HG02610 (cell line): ENCODE results near the gene RNF123.
"Not testable (repeated sequence)": the region's sequence is repeated elsewhere in the genome, so short reads cannot be mapped to it uniquely, and the experiment has no call there.

Source experiments
- ATAC-seq: cut with Tn5 transposase; IDR thresholded peaks from one replicate; pipeline ENCODE4 v1.9.1; 2021; ENCODE audit warnings: mild to moderate bottlenecking, moderate library complexity; ENCODE audit not compliant: unreplicated experiment

The RNF123 gene

DNA sequence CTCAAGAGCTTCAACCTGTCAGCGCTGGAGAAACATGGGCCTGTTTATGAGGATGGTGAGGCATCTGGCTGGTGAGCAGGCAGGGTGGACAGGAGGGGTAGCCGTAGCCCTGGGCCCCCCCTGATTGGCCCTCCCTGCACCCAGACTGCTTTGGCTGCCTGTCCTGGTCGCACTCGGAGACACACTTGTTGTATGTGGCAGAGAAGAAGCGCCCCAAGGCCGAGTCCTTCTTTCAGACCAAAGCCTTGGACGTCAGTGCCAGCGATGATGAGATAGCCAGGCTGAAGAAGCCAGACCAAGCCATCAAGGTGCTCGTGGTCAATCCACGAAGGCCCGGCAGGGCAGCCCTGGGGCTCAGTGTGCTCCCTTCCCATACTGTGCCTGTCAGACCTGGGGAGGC is 13.4 kb upstream of the RNF123 start:
- no peak for ATAC-seq

DNA sequence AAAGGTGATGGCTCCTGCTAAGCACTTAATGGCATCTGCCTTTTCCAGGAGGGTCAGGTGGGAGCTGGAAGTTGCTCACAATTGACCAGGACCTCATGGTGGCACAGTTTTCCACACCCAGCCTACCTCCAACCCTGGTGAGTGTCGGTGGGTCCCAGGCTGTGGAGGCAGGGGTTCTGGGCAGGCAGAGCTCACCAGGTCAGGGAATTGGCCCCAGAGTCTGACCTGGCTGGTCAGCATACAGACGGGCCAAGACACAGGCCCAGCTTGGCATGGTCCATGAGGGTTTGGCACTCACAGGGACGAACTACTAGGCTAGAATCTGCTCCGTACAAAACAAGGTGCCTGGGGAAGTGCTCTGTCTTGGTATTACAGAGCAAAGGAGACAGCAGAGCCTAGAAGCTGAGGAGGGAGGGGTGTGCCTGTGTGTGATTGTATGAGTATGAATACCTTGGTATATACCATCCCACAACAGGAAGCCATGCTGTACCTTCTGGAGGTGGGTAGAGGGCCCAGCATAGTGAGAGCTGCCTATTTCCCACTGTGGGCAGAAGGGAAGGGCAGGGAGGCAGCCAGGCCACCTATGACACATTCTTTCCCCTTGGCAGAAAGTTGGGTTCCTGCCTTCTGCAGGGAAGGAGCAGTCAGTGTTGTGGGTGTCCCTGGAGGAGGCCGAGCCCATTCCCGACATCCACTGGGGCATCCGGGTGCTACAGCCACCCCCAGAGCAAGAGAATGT is 8.7 kb upstream of the RNF123 start:
- no peak for ATAC-seq

DNA sequence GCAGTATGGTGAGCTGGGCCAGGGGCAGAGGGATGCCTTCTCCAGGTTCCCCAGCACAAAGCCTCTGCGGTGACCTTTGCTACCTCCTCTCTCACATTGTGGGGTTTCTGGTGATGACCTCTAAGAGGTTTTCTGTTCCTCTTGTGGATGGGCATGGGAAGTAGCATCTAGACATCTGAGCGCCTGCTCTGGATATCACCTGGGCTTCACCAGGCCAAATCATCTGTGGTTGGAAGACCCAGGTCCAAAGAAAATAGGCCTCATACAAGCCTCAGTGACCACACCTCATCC is 8.2 kb upstream of the RNF123 start:
- ATAC-seq: no peak

DNA sequence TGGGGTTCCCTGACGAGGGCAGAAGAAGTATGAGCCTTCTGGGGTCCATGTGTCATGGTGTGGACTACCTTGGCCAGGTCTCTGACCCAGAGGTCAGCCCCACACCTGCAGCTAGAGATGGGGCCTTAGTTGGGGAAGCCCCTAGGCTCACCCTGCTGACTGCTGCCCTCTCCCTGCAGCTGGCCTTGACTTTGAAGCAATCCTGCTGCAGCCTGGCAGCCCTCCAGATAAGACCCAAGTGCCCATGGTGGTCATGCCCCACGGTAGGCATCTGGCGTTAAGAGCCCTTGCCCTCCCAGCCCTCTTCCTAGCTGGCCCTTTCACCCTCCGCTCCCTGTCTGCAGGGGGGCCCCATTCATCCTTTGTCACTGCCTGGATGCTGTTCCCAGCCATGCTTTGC is 7.8 kb upstream of the RNF123 start:
- no peak for ATAC-seq

DNA sequence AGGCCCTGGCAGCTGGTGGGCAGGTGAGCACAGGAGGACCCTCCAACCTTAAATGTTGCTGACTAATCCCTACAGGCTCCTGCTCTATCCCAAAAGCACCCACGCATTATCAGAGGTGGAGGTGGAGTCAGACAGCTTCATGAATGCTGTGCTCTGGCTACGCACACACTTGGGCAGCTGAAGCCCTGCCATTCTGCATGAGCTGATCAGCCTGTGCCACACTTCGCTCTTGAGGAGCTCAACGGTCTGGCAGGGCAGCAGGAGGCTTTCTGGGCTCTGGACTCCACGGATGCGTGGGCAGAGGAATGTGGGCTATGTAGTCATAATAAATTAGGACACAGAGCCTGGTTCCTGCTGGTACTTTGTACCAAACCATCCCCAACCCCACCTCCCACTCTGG is 6.2 kb upstream of the RNF123 start:
- ATAC-seq: no peak

DNA sequence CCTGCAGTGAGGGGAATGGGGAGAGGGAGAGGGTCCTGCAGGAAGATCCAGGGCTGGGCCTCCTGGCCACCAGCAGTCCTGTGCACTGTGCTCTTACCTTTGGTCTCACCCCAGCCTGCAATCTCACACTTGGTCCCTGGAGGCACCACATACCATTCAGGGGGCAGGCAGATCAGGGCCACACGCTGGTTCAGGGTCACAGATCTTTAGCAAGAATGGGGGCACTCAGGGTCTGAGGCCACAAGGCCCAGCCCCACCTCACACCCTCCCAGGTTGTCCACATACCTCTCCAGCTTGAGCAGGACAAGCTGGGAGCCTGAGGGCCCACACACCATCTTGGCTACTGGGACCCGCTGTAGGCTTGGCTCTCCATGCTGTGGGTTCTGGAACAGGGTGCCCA is 4.9 kb upstream of the RNF123 start:
- not testable (repeated sequence) for ATAC-seq

DNA sequence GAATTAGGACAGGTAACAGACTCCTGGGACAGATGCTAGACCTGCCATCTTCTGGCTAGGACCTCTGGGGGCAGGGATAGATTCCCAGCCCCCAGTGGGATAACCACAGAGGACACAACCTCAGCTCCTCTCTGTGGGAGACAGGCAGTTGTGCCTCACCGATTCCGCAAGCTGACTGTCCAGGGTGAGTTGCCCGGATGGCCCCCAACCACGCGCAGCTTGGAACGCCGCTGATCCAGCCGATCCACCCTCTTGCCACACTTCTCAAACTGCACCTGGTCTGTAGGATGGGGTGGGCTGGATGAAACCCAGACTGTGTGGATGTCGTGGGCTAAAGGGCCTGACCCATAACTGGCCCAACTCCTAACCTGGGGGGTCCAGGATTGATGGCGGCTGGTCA is 4.3 kb upstream of the RNF123 start:
- not testable (repeated sequence) for ATAC-seq

DNA sequence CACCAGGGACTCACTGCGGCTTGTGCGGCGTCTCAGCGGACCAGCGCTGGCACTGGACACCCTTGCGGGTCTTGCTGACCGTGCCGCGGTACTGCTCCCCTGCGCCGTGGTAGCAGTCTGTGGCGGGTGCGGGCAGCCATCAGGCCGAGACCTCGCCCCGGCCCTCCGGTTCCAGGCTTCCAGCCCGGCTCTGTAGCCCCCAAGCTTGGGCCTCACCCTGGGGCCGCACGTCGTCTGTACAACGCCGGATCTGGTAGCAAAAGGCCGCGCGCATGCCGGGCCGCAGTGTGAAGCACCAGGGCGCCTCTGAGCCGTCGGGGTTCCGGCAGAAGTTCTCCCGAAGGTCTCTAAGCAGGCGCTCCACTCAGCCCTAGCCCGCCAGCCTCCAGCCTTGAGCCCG is 3.5 kb upstream of the RNF123 start:
- not testable (repeated sequence) for ATAC-seq

DNA sequence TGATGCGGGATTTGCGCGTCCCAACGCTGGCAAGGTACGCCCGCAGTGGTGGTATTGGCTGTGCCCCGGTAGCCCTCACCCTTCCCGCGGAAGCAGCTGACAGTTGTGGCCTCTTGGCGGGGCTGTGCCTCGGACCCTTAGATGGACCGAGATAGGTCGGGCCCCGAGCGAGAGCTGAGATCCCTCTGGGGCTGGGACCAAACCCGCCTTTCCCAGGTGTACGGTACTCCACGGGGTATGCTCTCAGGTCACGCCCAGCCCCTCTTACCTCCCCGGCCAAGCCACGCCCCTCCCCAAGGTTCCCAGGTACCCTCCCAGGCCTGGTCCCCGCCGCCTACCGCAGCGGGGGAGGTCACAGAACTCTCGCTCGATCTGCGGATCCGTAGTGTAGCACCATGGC is 3.0 kb upstream of the RNF123 start:
- not testable (repeated sequence) for ATAC-seq

DNA sequence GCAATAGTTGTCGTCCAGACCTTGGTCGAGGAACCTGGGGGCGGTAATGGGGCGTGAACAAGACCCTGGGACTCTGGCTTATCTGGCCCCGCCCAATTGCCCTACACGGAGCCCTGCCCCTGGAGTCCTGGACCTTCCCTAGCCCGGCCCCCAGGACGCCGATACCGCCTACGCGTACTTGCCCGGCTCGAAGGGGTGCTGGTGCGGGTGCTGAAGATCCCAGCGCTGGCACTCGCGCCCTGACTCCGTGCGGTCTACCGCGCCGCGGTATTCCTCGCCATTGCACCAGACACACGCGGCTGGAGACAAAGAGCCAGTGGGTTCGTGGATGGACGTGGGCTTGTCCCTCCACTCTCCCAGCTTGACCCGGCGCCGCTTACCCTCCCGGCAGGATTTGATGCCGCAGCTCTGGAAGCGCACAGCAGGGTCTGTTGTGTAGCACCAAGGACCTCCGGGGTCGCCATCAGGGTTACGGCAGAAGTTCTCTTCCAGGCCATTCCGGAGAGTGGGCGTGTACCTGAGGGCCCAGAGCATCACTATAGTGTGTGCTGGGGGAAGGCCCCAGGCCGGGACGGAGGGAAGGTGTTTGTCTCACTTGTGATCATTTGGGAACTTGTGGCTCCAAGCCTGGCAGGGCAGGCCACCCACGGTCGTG is 2.5 kb upstream of the RNF123 start:
- not testable (repeated sequence) for ATAC-seq

DNA sequence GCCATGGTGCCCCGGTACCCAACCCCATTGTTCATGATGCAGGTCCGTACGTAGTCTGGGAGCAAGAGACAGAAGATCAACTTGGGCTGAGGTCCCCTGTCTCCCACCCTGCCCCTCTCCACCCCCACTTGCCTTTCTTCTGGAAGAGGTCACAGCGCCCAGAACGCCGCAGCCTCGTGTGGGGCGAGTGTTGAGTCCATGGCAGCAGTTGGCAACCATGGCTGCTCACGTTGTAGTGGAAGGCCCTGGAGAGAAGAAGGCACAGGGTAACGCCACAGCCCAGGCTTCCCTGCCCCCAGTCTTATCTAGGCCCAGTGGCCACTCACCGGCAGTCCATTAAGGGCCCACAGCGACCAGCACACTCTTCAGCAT is 1.9 kb upstream of the RNF123 start:
- not testable (repeated sequence) for ATAC-seq

DNA sequence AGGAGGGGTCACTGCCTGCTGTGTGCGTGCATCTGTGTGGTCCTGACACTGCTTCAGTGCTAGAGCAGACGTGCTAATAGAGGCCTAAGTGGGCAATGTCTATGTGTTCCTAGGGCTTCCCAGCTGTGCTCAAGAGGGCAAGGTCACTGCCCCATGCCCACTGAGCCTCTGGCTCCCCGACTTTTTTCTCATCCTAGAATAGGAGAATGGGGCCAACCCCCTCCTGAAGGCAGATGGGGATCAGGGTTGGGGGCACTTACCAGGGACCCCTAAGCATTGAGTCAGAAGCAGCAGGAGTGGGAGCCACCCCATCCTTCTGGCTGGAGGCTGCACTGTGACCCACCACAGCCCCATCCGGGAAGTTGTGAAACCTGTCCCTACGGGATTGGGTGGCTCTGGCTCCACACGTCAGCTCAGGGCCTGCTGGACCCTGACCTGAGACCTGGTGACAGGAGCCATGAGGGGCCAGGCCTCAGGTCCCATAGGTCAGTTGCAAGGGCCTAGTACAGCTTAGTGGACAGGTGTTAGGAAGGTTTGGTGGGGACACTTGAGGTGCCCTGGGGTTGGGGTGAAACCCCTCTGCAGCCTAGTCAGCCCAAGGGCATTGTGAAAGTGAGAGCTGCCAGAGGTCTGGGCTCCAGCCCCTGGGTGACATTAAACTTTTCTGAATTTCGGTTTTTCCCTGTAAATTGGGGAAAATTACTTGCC is 865 bp upstream of the RNF123 start:
- peak; percentile 5 for ATAC-seq

DNA sequence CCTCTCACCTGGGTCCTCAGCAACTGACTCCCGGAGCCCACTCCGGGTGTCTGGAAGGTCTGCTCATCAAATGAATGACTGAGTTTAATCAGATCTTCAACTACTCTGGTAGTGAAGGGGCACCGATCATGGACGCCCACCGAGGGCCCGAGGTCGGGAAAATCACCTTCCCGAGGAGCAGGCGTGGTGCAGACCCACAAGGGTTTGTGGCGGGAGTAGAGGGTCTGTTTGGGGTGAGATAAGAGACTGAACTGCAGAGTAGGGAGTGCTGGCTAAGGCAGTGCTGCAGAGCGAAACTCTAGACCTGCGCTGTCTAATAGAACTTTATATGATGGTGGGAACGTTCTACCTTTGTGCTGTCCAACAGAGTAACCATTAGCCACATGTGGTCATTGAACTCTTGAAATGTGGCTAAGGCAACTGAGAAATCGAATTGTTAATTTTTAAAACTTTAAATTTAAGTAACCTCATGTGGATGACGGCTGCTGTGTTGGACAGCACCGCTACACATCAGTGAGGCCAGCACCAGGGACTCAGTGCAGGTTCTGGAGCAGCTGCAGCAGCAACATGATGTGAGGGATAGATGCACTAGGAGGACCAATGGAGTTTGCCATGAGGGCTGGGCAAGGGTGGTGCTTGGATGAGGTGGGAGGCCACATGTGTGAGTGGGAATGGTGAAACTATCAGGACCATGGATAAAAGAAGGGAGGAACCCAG is 709 bp downstream of the RNF123 start:
- not testable (repeated sequence) for ATAC-seq

DNA sequence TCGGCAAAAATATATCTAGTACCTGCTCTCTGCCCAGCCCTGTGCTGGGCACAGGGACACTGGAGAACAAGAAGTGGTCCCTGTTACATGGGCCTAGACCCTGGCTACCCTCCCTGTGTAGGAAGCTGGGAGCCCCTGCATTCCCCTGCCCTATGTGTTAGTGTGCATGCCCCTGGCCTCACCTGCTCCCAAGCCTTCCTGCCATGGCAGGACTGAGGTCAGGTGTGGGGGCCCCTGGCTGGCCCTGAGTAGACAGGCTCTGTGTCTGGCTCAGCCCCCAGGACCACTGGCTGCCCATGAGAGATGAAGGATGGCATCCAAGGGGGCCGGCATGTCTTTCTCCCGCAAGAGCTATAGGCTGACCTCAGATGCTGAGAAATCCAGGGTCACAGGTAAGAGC is 1.5 kb downstream of the RNF123 start:
- not testable (repeated sequence) for ATAC-seq

DNA sequence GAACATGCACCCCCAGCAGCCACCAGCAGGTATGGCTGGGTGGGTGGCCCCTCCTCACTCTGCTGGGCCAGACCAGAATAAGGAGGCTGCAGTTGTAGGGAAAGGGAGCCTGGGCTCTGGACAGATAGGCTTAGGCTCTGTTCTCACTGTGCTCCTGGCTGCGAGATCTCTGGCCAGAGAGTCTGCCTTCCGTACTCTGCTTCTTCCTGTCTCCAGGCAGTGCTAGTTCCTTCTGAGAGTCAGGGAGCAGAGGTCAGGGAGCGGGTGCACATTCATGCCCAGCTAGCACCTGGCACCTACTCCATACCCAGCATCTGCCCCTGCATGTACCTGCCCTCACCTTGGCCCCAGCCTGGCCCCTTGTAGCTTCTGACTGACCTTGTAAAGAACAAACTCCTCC is 2.1 kb downstream of the RNF123 start:
- not testable (repeated sequence) for ATAC-seq

DNA sequence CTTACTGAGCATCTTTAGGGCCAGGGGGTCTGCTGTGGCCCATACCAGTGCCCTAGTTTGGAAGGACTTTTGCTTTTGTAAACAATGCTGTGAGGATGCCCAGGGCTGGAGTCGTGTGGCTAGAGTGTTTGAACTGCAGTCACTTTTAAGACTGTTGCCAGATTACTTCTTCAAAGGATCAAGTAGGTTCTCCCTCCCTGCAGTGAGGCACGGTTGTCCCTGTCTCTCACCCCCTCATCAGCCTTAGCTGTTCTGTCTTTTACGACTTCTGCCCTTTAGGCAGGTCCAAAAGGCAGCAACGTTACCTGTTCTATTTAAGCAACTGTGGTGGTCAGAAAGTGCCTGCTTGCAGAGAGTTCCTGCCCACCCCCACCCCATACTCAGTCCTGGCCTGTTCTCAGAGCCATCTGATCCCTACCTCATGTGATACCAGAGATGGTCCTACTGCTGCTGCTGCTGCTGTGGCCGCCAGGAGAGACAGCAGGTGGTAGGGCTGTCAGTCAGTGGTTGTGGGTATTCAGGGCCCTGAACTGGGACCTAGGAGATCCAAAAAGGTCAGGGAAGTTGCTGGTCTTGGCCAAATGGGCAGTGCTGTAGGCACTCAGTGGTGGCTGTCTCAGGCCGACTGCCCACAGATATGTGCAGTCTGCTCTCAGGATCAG is 5.2 kb downstream of the RNF123 start:
- not testable (repeated sequence) for ATAC-seq

DNA sequence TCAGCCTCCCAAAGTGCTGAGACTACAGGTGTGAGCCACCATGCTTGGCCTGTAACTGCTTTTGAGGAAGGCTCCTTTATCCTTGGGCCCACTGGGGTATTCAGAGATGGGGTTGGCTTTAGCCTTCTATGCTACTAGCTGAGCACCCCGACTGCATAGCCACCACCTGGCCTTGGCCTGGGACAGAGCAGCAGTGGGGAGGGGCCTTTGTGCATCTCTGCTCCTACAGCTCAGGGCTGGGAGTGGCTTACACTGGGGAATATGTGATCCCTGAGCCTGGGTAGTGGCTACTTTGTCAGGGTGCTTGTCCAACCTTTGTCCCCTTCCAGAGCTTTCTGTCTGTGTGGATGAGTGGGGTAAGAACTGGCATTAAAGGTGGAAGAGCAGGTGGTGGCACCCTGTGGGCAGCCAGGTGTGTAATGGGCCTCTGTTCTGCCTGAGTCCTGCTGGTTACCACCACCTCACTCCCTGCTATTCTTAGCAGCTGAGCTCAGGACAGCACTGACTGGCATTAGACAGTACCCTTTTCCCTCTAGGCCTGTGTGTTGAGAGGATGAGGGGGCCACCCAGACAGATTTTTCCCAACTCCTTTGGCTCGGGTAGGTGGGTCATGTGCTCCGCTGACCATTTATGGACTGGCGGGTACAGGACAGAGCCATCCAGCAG is 6.1 kb downstream of the RNF123 start:
- not testable (repeated sequence) for ATAC-seq

DNA sequence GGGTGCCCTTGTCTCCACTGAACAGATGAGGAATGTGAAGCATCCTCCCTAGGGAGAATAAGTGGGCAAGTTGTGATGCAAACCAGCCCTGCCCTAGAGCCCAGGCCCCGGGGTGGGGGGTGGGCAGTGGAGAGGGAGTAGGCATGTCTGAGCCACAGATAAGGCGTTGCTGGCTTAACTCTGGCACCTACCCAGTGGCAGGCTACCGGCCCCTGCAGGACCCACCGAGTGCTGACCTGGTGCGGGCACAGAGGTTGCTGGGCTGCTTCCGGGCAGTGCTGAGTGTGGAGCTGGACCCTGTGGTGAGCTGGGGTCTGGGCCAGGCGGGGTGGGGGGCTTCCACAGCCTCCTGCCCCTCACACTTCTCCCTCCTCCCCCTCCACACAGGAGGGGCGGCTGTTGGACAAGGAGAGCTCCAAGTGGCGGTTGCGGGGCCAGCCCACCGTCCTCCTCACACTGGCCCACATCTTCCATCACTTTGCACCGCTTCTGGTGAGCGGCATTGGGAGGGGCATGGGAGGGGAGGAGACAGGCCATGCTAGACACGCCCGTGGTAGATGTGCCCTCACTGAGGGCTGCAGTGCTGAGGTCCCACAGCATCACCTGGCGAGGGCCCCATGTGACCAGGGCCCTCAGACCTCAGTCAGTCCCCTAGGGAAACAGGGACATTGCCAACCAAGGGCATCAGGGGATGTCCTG is 10.1 kb downstream of the RNF123 start:
- no peak for ATAC-seq

DNA sequence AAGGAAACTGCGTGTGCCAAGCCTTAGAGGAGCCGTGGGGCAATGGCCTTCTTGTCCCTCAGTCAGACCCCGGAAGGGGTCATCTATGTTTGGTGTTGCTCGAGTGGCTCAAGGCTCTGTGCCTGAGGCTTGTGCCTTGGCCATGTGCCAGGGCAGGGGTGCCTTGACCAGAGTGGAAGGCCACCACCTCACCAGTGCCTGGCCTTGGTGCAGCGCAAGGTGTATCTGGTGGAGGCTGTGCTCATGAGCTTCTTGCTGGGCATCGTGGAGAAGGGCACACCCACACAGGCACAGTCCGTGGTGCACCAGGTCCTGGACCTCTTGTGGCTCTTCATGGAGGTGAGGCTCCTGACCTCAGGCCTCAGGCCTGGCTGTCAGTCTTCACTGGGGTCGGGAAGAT is 10.7 kb downstream of the RNF123 start:
- no peak for ATAC-seq
